Caco-2 (cell line): ENCODE measurements around the gene ARMC5. TPM values are rescaled to one million over a fixed set of nuclear protein-coding genes. Genes with fewer than 3 reads are reported as not detected.

ENCODE experiments used
- BruUV-seq: library from RNA; stranded (reverse); fragments of 400-500 nt; replicated peaks from 2 replicates; lab custom pipeline; 2021; lab: Mats Ljungman, UMichigan
- CTCF ChIA-PET: fragments of 300-600 bp; sonication (Branson Sonifier 250); formaldehyde crosslinking; loops from one replicate; lab custom pipeline; 2022; ENCODE audit warnings: antibody characterized with exemption; lab: Charles Lee
- POLR2A ChIA-PET: fragments of 300-600 bp; sonication (Branson Sonifier 250); formaldehyde crosslinking; loops from one replicate; lab custom pipeline; 2022; ENCODE audit warnings: antibody characterized with exemption; lab: Charles Lee
- DNase-seq, 2 experiments: peaks; one replicate each; pipeline versions ENCODE4 v3.0.0 to v3.0.0-alpha.2; 2020 to 2022
- H3K27me3 ChIP-seq: replicated peaks from 2 replicates; pipeline ENCODE4 v1.6.0; 2011; ENCODE audit warnings: low read length; ENCODE audit not compliant: control insufficient read depth, insufficient read depth
- H3K36me3 ChIP-seq: 2 replicates; pipeline ENCODE4 v1.5.1; 2011; ENCODE audit warnings: low read length; ENCODE audit not compliant: control insufficient read depth, insufficient read depth
- H3K4me1 ChIP-seq: fragments of 250-450 bp; sonication (Bioruptor Pico); 2 replicates; pipeline ENCODE4 v1.5.1; 2020; ENCODE audit warnings: mild to moderate bottlenecking
- H3K4me3 ChIP-seq: 2 replicates; pipeline ENCODE4 v1.5.1; 2011; ENCODE audit warnings: low read depth, mild to moderate bottlenecking, control low read depth, low read length
- H3K9me3 ChIP-seq: fragments of 250-450 bp; sonication (Bioruptor Pico); 2 replicates; pipeline ENCODE4 v1.5.1; 2020; ENCODE audit warnings: mild to moderate bottlenecking, moderate library complexity
- H3K27ac Mint-ChIP-seq: one replicate; pipeline ENCODE4 v1.8.0; 2022; ENCODE audit warnings: mixed read lengths; ENCODE audit not compliant: unreplicated experiment
- H3K27me3 Mint-ChIP-seq: one replicate; pipeline ENCODE4 v1.8.0; 2022; ENCODE audit warnings: mixed read lengths; ENCODE audit not compliant: insufficient read depth, unreplicated experiment
- H3K36me3 Mint-ChIP-seq: one replicate; pipeline ENCODE4 v1.8.0; 2022; ENCODE audit warnings: mild to moderate bottlenecking, mixed read lengths; ENCODE audit not compliant: insufficient read depth, unreplicated experiment
- H3K4me1 Mint-ChIP-seq: one replicate; pipeline ENCODE4 v1.8.0; 2022; ENCODE audit warnings: low read depth, mixed read lengths; ENCODE audit not compliant: unreplicated experiment
- H3K4me3 Mint-ChIP-seq: one replicate; pipeline ENCODE4 v1.8.0; 2022; ENCODE audit warnings: mild to moderate bottlenecking, moderate library complexity, mixed read lengths; ENCODE audit not compliant: unreplicated experiment
- H3K9me3 Mint-ChIP-seq: one replicate; pipeline ENCODE4 v1.8.0; 2022; ENCODE audit warnings: mixed read lengths; ENCODE audit not compliant: unreplicated experiment
- CTCF ChIP-seq, 2 experiments: fragments of 200-600 bp in 1 of 2; IDR thresholded peaks; 1 replicate in 1 of 2; 2 replicates in 1 of 2; pipeline versions ENCODE4 v1.5.1 to v1.8.0; 2011 to 2022; ENCODE audit warnings: antibody characterized with exemption in 1 of 2, control low read depth in 1 of 2, inconsistent platforms in 1 of 2, low read depth in 1 of 2, low read length in 1 of 2, mild to moderate bottlenecking in 1 of 2, moderate library complexity in 1 of 2; ENCODE audit not compliant: insufficient read depth in 1 of 2, severe bottlenecking in 1 of 2, unreplicated experiment in 1 of 2
- intact Hi-C: fragments of 100-400 bp; cut with micrococcal nuclease; formaldehyde crosslinking; loops from one replicate; pipeline ENCODE4 v1.10.0; 2022; ENCODE audit not compliant: unreplicated experiment
- total RNA-seq: library from RNA; stranded (reverse); gene quantifications from 2 replicates; pipeline ENCODE4 v1.2.3, GENCODE V29; 2022

The ARMC5 gene
- total RNA-seq, 1 experiment from 2014 or later: 10.2 TPM

- no peak overlapping the region for H3K4me3 ChIP-seq
- H3K4me1 ChIP-seq: peaks cover 3% of the 10 kb centered on the region
- no peak for TF ChIP-seq CTCF (IDR thresholded peaks at IDR 0.05; ENCODE audit: insufficient read depth in 1 of 2, low read depth in 1 of 2, low read length in 1 of 2, severe bottlenecking in 1 of 2, unreplicated experiment in 1 of 2)
- Mint-ChIP-seq H3K9me3 (no peaks in the 10 kb centered on the region), H3K36me3 (peaks cover 24% of the 10 kb centered on the region), H3K4me1 (peaks cover 24% of the 10 kb centered on the region), H3K27me3 (no peaks in the 10 kb centered on the region), H3K4me3 (no peak overlapping the region), H3K27ac (no peak overlapping the region)
- H3K27me3 ChIP-seq: no peaks in the 10 kb centered on the region
- CTCF ChIA-PET: interaction anchor here (1.0 to 3.6 kb wide), 3 partner anchors 15 to 17 kb away, joined by 3 to 33 read pairs (median 3); partner anchors contain the start of gene ARMC5
- no peak for DNase-seq
- POLR2A ChIA-PET: no interaction called here
- no peaks in the 10 kb centered on the region for H3K36me3 ChIP-seq
- H3K9me3 ChIP-seq: no peaks in the 10 kb centered on the region
- no TSS peak for BruUV-seq
- intact Hi-C loops: no loop called here
These were observed 15.8 kb downstream of the ARMC5 start for GRCh38 chr16:31474773-31475738.

- no TSS peak for BruUV-seq
- Histone ChIP-seq H3K4me1 (peaks cover 3% of the 10 kb centered on the region), H3K9me3 (no peaks in the 10 kb centered on the region), H3K4me3 (peak overlapping the region; percentile 81), H3K36me3 (no peaks in the 10 kb centered on the region), H3K27me3 (no peaks in the 10 kb centered on the region)
- Mint-ChIP-seq H3K27me3 (no peaks in the 10 kb centered on the region), H3K36me3 (peaks cover 24% of the 10 kb centered on the region), H3K4me1 (peaks cover 24% of the 10 kb centered on the region), H3K27ac (peak overlapping the region; percentile 86), H3K9me3 (no peaks in the 10 kb centered on the region), H3K4me3 (peak overlapping the region; percentile 86)
- TF ChIP-seq CTCF (IDR thresholded peaks at IDR 0.05; ENCODE audit: insufficient read depth in 1 of 2, low read depth in 1 of 2, low read length in 1 of 2, severe bottlenecking in 1 of 2, unreplicated experiment in 1 of 2): no peak
- peak in 1 of 2 experiments; percentile 23 for DNase-seq
- POLR2A ChIA-PET: no interaction called here
- CTCF ChIA-PET: interaction anchor here (3.6 kb wide), 1 partner anchor 17 kb away, joined by 33 read pairs; the partner anchor contains the start of gene ARMC5
- intact Hi-C loops: loop anchor here (2.0 kb wide), 1 partner anchor 33 kb away; the partner anchor contains the start of gene RUSF1
These were observed 16.6 kb downstream of the ARMC5 start for GRCh38 chr16:31475946-31476302.
